Motor neuron (in vitro differentiated cells): ENCODE data around the gene CD72. TPM values are rescaled to one million over a fixed set of nuclear protein-coding genes. Genes with fewer than 3 reads are reported as not detected.
"Not testable (repeated sequence)": the region's sequence is repeated elsewhere in the genome, so short reads cannot be mapped to it uniquely, and the experiment has no call there.

Experiments used
- ATAC-seq, 8 experiments: fragments of 200-7000 bp; cut with Tn5 transposase; replicated peaks in 6 of 8; 2 replicates each; pipeline ENCODE4 v1.8.0; 2021; ENCODE audit warnings: mild to moderate bottlenecking in 8 of 8, moderate library complexity in 8 of 8
- H3K27ac ChIP-seq, 2 donors: fragments of 250-450 bp; sonication (Bioruptor Pico); 2 replicates each; pipeline ENCODE4 v1.9.0; 2021; ENCODE audit warnings: antibody characterized with exemption in 2 of 2, mild to moderate bottlenecking in 2 of 2, moderate library complexity in 1 of 2
- H3K4me1 ChIP-seq, 2 donors: fragments of 250-450 bp; sonication (Bioruptor Pico); replicated peaks in 1 of 2; 2 replicates each; pipeline ENCODE4 v1.6.1; 2021; ENCODE audit warnings: antibody characterized with exemption in 2 of 2, mild to moderate bottlenecking in 2 of 2, moderate library complexity in 1 of 2
- H3K4me3 ChIP-seq, 5 donors: fragments of 250-450 bp; sonication (Bioruptor Pico); 2 replicates each; pipeline ENCODE4 v1.9.0; 2021; ENCODE audit warnings: antibody characterized with exemption in 5 of 5, mild to moderate bottlenecking in 5 of 5, moderate library complexity in 4 of 5
- WGBS, 10 experiments: fragments of 450-650 bp; shearing (Covaris generic); methylation state at CpG; one replicate each; pipeline ENCODE4 v1.0.0; 2022; 5-methylcytosine and 5-hydroxymethylcytosine counted together
- in situ Hi-C, 9 experiments: fragments of 400-800 bp; cut with MboI; loops; one replicate each; pipeline ENCODE4 v1.15.0; 2021; ENCODE audit warnings: low sequenced_read_pairs in 9 of 9, low pct_unique_long_range_greater_than_20kb in 2 of 9; ENCODE audit not compliant: unreplicated experiment in 9 of 9
- total RNA-seq, 8 experiments: library from RNA; unstranded; fragments of 300-600 nt; gene quantifications; 2 replicates each; pipeline versions ENCODE4 v1.2.3 to v1.2.4, GENCODE V29; 2022

Gene CD72
- total RNA-seq, 8 experiments from 2014 or later = 0.50 to 3.8 (median 1.3) TPM

- in situ Hi-C loops = loop anchor here in 2 of 9 experiments (10.0 to 25.0 kb wide), 2 partner anchors 55 to 107 kb away; a partner anchor contains a TSS
- no peak for ATAC-seq
- Histone ChIP-seq H3K4me3 (no peak overlapping the region), H3K27ac (no peak overlapping the region), H3K4me1 (no peaks in the 10 kb centered on the region)
- 52 to 76% (median 60%) methylated on average over 1 to 2 of the region's 2 CpGs; no CpG with 5 or more reads in 7 of the 10 experiments for WGBS, 10 experiments
Measured at GRCh38 chr9:35619800-35620158, 1.6 kb upstream of the CD72 start.

- WGBS, 10 experiments = 78 to 100% (median 93%) methylated on average over 1 to 6 of the region's 17 CpGs; no CpG with 5 or more reads in 3 of the 10 experiments
- no peak overlapping the region for H3K27ac ChIP-seq
- no peaks in the 10 kb centered on the region for H3K4me1 ChIP-seq
- no peak for ATAC-seq
- in situ Hi-C loops = loop anchor here in 1 of 9 experiments (25.0 kb wide), 1 partner anchor 107 kb away; no protein-coding TSS in a partner anchor
- H3K4me3 ChIP-seq = no peak overlapping the region
Measured at GRCh38 chr9:35618854-35619799, 914 bp upstream of the CD72 start.

GRCh38 chr9:35617548-35617947 lies 665 bp downstream of the CD72 start:
- in situ Hi-C loops = loop anchor here in 1 of 9 experiments (25.0 kb wide), 1 partner anchor 105 kb away; no protein-coding TSS in a partner anchor
- 20 to 100% (median 75%) methylated on average over 1 to 7 of the region's 8 CpGs for WGBS, 10 experiments
- no peak for ATAC-seq
- no peak overlapping the region for H3K27ac ChIP-seq
- no peaks in the 10 kb centered on the region for H3K4me1 ChIP-seq
- no peak overlapping the region for H3K4me3 ChIP-seq

- Histone ChIP-seq H3K4me3 (peak overlapping the region in 3 of 5 donors; percentile 10 to 17 (median 12)), H3K27ac (no peak overlapping the region), H3K4me1 (no peaks in the 10 kb centered on the region)
- in situ Hi-C loops = loop anchor here in 1 of 9 experiments (25.0 kb wide), 1 partner anchor 105 kb away; no protein-coding TSS in a partner anchor
- 17 to 96% methylated on average over 1 to 4 of the region's 51 CpGs; no CpG with 5 or more reads in 8 of the 10 experiments for WGBS, 10 experiments
- peak; percentile 75 to 98 (median 81) for ATAC-seq
Measured at GRCh38 chr9:35616681-35617459, 1.3 kb downstream of the CD72 start.

GRCh38 chr9:35615981-35616680 lies 2.1 kb downstream of the CD72 start:
- no peak for ATAC-seq
- H3K4me3 ChIP-seq = no peak overlapping the region
- H3K27ac ChIP-seq = no peak overlapping the region
- WGBS, 10 experiments = 60 to 100% (median 80%) methylated on average over 1 to 14 of the region's 17 CpGs; no CpG with 5 or more reads in 2 of the 10 experiments
- in situ Hi-C loops = loop anchor here in 1 of 9 experiments (25.0 kb wide), 1 partner anchor 104 kb away; no protein-coding TSS in a partner anchor
- no peaks in the 10 kb centered on the region for H3K4me1 ChIP-seq

GRCh38 chr9:35612843-35613242 lies 5.4 kb downstream of the CD72 start:
- WGBS, 10 experiments = 55 to 100% (median 88%) methylated on average over 2 of the region's 2 CpGs; no CpG with 5 or more reads in 4 of the 10 experiments
- Histone ChIP-seq H3K27ac (no peak overlapping the region), H3K4me1 (no peaks in the 10 kb centered on the region), H3K4me3 (no peak overlapping the region)
- in situ Hi-C loops = loop anchor here in 1 of 9 experiments (25.0 kb wide), 1 partner anchor 101 kb away; no protein-coding TSS in a partner anchor
- no peak for ATAC-seq

- H3K4me3 ChIP-seq, ATAC-seq, H3K4me1 ChIP-seq, H3K27ac ChIP-seq: not testable (repeated sequence)
- in situ Hi-C loops = loop anchor here in 1 of 9 experiments (25.0 kb wide), 1 partner anchor 100 kb away; no protein-coding TSS in a partner anchor
- WGBS, 10 experiments = 80 to 90% (median 83%) methylated on average over 1 to 3 of the region's 4 CpGs; no CpG with 5 or more reads in 7 of the 10 experiments
Measured at GRCh38 chr9:35612066-35612465, 6.1 kb downstream of the CD72 start.

GRCh38 chr9:35611230-35611797 lies 6.9 kb downstream of the CD72 start:
- in situ Hi-C loops = loop anchor here in 1 of 9 experiments (25.0 kb wide), 1 partner anchor 99 kb away; no protein-coding TSS in a partner anchor
- no peak overlapping the region for H3K27ac ChIP-seq
- peaks cover 5 to 7% of the 10 kb centered on the region in 2 donors for H3K4me1 ChIP-seq
- ATAC-seq = peak; percentile 28 to 91 (median 44)
- no peak overlapping the region for H3K4me3 ChIP-seq
- 0 to 48% (median 11%) methylated on average over 1 to 7 of the region's 8 CpGs for WGBS, 10 experiments

GRCh38 chr9:35609820-35610163 lies 8.4 kb downstream of the CD72 start:
- in situ Hi-C loops = loop anchor here in 1 of 9 experiments (25.0 kb wide), 1 partner anchor 97 kb away; no protein-coding TSS in a partner anchor
- H3K27ac ChIP-seq = no peak overlapping the region
- H3K4me3 ChIP-seq = no peak overlapping the region
- 92 to 93% (median 93%) methylated on average over 5 to 7 of the region's 13 CpGs; no CpG with 5 or more reads in 7 of the 10 experiments for WGBS, 10 experiments
- no peak for ATAC-seq
- H3K4me1 ChIP-seq = peaks cover 7 to 10% of the 10 kb centered on the region in 2 donors

GRCh38 chr9:35609001-35609819 lies 9.0 kb downstream of the CD72 start:
- no peak for ATAC-seq
- in situ Hi-C loops = loop anchor here in 1 of 9 experiments (25.0 kb wide), 1 partner anchor 97 kb away; no protein-coding TSS in a partner anchor
- Histone ChIP-seq H3K27ac (no peak overlapping the region), H3K4me1 (peaks cover 7 to 10% of the 10 kb centered on the region in 2 donors), H3K4me3 (no peak overlapping the region)
- WGBS, 10 experiments = 30 to 100% (median 100%) methylated on average over 1 to 2 of the region's 31 CpGs; no CpG with 5 or more reads in 7 of the 10 experiments

GRCh38 chr9:35608221-35608620 lies 10.0 kb downstream of the CD72 start:
- 80 to 100% (median 89%) methylated on average over 1 to 3 of the region's 7 CpGs; no CpG with 5 or more reads in 6 of the 10 experiments for WGBS, 10 experiments

More at GRCh38 chr9:35608221-35608620, 10.0 kb downstream of the CD72 start:
- no peak for ATAC-seq
- peaks cover 7 to 11% of the 10 kb centered on the region in 2 donors for H3K4me1 ChIP-seq
- in situ Hi-C loops = loop anchor here in 1 of 9 experiments (25.0 kb wide), 1 partner anchor 96 kb away; no protein-coding TSS in a partner anchor
- no peak overlapping the region for H3K4me3 ChIP-seq
- H3K27ac ChIP-seq = no peak overlapping the region
